ENCODE measurements around the gene MTCL1.

Gene MTCL1

DNA sequence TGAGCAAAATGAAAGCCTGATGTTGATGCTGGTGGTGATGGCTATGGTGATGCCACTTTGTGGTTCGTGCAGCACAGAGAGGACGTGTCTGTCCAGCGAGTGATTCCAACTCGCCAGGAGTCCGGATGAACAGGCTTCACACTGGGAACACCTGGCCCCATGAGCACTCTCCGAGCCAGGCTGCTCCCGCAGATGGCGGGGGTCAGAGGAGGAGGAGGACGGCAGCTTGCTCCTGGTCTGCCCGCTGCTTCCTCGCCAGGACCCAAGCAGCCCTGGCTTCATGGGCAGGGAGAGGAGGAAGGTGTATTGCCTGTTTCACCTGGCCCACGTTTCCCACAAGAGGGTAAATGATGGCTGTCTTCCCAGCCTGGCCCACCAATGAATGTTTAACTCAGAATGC is 121.6 kb downstream of the MTCL1 start:
- no peak overlapping the region for H3K27ac ChIP-seq
- TF ChIP-seq, protein P1, sequence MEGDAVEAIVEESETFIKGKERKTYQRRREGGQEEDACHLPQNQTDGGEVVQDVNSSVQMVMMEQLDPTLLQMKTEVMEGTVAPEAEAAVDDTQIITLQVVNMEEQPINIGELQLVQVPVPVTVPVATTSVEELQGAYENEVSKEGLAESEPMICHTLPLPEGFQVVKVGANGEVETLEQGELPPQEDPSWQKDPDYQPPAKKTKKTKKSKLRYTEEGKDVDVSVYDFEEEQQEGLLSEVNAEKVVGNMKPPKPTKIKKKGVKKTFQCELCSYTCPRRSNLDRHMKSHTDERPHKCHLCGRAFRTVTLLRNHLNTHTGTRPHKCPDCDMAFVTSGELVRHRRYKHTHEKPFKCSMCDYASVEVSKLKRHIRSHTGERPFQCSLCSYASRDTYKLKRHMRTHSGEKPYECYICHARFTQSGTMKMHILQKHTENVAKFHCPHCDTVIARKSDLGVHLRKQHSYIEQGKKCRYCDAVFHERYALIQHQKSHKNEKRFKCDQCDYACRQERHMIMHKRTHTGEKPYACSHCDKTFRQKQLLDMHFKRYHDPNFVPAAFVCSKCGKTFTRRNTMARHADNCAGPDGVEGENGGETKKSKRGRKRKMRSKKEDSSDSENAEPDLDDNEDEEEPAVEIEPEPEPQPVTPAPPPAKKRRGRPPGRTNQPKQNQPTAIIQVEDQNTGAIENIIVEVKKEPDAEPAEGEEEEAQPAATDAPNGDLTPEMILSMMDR (IDR thresholded peaks at IDR 0.05): no peak
- DNase-seq (ENCODE audit: low spot score): no peak
- no peak overlapping the region for H3K4me3 ChIP-seq

DNA sequence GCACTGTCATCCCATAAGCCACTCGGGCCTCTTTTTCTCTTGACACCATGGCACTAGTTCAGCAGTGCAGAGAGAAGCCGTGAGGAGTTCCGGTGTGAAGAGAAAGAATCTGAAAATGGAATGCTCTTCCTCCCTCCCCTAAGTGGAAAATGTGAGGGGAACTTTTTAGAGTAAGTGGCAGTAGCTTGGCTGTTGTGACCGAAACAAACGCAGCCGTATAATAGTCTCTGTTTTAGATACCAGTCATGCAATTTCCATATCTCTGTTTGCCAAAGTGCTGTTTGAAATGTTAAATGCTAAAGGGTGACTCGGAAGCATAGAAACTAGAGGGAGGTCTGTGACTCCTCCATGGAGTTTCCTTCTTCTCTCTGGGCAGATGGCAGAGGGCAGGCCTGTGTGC is 122.9 kb downstream of the MTCL1 start:
- Histone ChIP-seq H3K27ac (no peak overlapping the region), H3K4me3 (no peak overlapping the region)
- DNase-seq (ENCODE audit: low spot score): no peak
- TF ChIP-seq, protein P1 (IDR thresholded peaks at IDR 0.05): no peak

DNA sequence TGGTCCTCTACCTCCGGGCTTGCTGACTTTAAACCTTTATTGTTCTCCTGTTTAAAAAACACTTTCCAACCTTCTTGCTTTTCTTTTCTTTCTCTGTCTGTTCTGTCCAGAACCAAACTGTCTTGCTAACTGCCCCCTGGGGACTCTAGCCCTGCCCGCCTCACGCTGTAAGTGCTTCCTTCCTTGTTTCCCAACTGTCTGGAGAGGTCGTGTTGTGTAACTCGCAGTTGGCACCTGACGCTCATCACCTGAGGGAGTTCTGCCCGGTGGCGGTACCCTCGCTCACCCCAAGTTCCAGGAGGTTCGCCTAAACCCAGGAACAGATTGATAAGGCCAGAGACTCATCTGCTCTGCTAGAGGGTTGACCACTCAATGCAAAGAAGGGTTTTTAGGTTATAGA is 123.4 kb downstream of the MTCL1 start:
- Histone ChIP-seq H3K27ac (no peak overlapping the region), H3K4me3 (no peak overlapping the region)
- DNase-seq (ENCODE audit: low spot score): no peak
- TF ChIP-seq, protein P1 (IDR thresholded peaks at IDR 0.05): no peak

DNA sequence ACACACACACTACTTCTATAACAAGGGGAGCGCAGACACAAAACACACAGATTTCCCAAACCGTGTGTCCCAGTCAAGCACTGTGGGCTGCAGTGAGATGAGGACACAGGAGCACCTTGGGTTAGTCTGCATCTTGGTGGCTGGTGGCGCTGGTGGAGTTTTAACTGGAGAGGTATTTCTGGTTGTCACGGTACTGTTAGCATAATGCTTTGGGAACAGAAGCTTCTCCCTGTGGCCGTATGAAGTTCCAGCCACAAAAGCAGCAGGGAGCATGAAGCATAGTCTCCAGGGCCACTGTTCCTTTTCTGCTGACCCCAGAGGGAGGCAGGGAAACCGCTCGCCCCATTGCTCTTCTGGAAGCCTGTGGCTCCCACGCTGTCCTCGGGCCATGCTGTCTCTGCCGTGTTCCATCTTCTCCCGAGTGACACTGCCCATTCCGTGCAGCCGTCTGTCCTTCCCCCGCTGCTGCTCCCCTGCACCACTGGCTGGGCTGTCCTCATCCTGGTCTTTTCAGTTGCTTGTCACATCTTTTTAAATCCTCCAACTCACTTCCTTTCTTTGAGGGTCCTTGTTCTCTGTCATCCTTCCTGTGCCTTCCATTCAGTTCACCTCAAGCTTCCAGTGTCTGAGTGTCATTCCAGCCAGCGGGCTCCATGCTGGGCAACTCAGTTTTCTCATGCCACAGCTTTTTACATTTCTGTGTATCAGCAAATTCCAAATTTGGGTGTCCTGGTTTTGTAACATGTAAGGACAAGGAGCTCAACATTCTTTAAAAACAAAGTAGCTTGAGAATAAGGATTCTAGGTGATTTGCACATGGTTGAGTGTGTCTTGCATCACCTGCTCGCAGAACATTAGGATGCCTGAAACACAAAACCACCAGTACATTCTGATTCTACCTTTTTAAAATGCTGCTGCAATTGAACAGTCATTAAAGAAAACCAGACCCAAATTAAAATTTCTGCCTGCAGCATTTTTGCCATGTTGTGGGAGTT is 125.0 kb downstream of the MTCL1 start:
- Histone ChIP-seq H3K27ac (no peak overlapping the region), H3K4me3 (no peak overlapping the region)
- TF ChIP-seq, protein P1 (IDR thresholded peaks at IDR 0.05): no peak
- no peak for DNase-seq (ENCODE audit: low spot score)

DNA sequence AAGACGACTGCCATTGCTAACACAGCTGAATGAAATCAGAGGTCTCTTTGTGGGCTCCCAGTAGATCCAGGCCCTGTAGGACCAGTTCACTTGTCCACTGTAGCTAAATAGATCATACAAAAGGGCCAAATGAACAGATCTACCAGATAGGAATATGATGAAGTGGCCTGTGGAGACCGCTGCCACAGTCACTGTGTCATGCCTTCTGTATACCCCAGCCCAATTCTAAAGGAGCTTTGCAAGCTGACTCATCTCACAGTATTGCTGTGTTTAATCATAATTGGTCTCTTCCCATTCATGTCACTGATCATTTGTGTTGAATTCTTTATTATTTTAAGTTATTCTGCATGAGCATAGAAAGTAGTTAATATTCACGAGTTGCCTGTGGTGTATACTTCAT is 125.8 kb downstream of the MTCL1 start:
- TF ChIP-seq, protein P1 (IDR thresholded peaks at IDR 0.05): no peak
- no peak for DNase-seq (ENCODE audit: low spot score)
- no peak overlapping the region for H3K27ac ChIP-seq
- H3K4me3 ChIP-seq: no peak overlapping the region

DNA sequence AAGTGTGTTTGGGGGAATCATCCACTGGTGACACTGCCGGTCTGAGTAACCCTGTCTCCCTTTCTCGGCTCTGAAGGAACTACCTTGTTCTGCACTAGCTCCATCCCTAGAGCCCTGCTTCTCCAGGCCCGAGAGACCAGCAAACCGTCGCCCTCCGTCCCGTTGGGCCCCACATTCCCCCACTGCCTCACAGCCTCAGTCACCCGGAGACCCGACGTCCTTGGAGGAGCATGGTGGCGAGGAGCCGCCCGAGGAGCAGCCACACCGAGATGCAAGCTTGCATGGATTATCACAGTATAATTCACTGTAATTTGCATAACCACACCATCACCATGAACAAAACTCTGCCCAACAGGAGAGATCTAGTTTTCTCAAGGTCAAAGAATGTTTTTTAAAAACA is 126.2 kb downstream of the MTCL1 start:
- no peak for DNase-seq (ENCODE audit: low spot score)
- TF ChIP-seq, protein P1 (IDR thresholded peaks at IDR 0.05): no peak
- Histone ChIP-seq H3K27ac (no peak overlapping the region), H3K4me3 (no peak overlapping the region)

DNA sequence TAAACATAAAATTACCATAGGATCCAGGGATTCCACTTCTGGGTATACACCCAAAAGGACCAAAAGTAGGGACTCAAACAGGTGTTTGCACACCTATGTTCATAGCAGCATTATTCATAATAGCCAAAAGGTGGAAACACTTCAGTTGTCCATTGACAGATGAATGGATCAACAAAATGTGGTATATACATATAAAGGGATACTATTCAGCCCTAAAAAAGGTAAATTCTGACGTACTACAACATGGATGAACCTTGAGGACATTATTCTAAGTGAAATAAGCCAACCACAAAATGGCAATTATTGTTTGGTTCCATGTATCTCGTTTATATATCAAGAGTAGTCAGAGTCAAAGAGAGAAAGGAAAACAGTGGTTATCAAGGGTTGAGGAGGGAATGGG is 128.1 kb downstream of the MTCL1 start:
- TF ChIP-seq, protein P1 (IDR thresholded peaks at IDR 0.05): no peak
- Histone ChIP-seq H3K27ac (no peak overlapping the region), H3K4me3 (no peak overlapping the region)
- DNase-seq (ENCODE audit: low spot score): no peak

Measured in coronary artery (tissue), 2 donors.